Omental fat pad (tissue), 4 donors: Measurements from ENCODE around the gene ADGRG1. TPM values are rescaled to one million over a fixed set of nuclear protein-coding genes. Genes with fewer than 3 reads are reported as not detected.
A peak's percentile ranks its signal among the peaks of the same experiment; 100 is the strongest.

ENCODE experiments used
- ATAC-seq: fragments of 150-250 bp; one replicate; pipeline ENCODE4 v1.9.1; 2016; ENCODE audit warnings: mild to moderate bottlenecking, moderate library complexity; ENCODE audit not compliant: low FRiP score
- DNase-seq: peaks from one replicate; pipeline ENCODE4 v3.0.0-alpha.2; 2019; ENCODE audit warnings: low spot score
- CTCF ChIP-seq, 3 donors: fragments of 450-650 bp; IDR thresholded peaks; one replicate each; pipeline ENCODE4 v1.5.1; 2016 to 2017; ENCODE audit warnings: antibody characterized with exemption in 3 of 3, mild to moderate bottlenecking in 3 of 3, moderate library complexity in 2 of 3
- total RNA-seq, 4 donors: library from RNA; depleted of rRNA; stranded (reverse); fragments of >200 nt; gene quantifications; one replicate each; pipeline ENCODE4 v1.1.0, GENCODE V29; 2016

The ADGRG1 gene
- total RNA-seq, 4 donors from 2014 or later = 15.3 to 99.1 (median 70.5) TPM

GRCh38 chr16:57606147-57606846, 22.1 kb upstream of the ADGRG1 start:
- ATAC-seq (no peak), DNase-seq (no peak)
- no peak for TF ChIP-seq CTCF (IDR thresholded peaks at IDR 0.05)

DNA sequence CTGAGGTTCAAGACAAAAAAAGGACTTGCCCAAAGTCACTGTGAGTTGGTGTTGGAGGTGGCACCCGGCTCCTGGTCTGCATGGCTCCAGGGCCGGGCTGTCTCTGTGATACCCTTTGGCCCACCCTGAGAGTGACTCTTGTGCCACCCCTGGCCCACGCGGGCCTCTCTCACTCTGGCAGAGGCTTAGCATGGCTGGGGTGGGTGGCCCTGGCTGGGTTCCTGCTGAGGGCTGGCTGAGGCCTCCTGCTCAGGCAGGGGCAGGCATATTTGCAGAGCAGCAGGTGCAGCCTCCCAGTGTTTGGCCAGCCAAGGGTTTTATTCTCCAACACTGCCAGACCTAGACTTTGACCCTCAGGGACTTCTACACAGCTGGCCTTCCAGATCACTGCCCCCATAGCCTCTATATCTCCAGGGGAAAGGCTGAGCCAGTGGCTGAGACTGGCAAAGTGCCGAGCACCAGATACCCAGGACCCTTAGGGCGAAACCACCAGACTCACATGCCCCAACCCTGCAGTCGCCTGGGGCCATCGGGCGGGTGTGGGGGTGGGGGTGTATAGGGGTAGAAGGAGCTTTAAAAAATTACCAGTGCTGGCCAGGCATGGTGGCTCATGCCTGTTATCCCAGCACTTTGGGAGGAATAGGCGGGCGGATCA, 21.5 kb upstream of the ADGRG1 start:
- ATAC-seq = no peak
- no peak for TF ChIP-seq CTCF (IDR thresholded peaks at IDR 0.05)
- DNase-seq = no peak

DNA sequence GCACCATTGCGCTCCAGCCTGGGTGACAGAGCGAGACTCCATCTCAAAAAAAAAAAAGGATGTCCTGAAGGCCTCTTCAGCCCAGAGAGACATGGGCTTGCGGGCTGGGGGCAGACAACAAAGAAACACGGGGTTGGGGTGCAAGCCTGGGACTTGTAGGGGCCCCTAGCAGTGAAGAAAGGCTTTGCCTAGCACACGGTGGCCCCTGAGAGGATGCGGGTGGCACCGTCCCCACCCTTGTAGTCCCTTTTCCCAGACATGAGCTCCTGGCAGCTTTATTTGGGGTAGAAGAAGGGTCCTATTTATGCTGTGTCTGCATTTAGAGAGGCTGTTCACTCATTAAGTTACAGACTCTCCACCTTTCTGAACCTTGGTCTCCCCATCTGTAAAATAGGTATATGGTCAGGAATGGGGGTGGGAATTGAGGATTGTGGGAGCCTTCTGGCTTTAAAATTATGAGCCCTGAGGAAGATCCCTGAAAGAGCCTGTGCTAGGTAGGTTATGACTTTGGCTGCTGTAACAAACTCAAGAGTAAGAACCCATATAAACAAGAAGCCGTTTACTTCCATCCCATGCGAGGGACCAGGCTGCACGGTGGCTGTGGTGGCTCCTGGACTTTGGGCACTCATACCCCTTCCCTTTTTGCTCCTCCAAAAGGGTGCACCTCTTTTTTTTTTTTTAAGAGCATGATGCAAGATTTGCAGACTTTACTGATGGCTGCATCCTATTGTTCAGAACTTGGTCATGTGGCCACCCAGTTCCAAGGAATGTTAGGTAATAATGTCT, 20.6 kb upstream of the ADGRG1 start:
- DNase-seq (no peak), ATAC-seq (no peak)
- no peak for TF ChIP-seq CTCF (IDR thresholded peaks at IDR 0.05)

DNA sequence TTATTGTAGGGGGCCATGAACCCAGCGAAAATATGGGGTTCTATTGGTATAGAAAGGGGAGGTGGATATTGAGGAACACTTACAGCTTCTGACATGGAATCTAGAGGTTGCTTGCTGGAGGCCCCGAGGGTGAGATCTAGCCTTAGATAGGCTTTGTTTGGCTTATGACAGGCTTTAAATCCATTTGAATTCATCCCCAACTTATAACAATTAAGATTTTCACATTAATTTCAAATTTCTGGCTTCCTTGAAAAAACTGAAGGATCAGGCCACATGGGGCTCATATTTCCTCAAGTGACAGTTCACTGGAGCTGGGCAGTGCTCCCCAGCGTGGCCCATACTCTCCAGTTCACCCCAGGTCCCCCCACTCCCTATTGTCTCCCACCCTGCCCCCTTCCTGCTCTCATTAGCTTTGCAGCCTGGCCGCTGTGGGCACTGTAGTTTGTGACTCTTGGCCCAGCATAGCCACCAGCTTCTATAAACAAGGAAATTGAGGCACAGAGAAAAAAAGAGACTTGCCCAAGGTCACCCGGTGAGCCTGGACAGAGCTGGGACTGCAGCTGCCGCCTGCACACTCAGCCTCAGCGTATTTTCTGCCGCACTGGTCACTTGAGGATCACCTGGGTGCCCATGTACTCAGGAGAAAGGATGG, 19.8 kb upstream of the ADGRG1 start:
- TF ChIP-seq CTCF (IDR thresholded peaks at IDR 0.05) = no peak
- ATAC-seq = no peak
- no peak for DNase-seq

- DNase-seq (no peak), ATAC-seq (peak; percentile 45)
- TF ChIP-seq CTCF (IDR thresholded peaks at IDR 0.05) = no peak
These were observed 18.7 kb upstream of the ADGRG1 start for GRCh38 chr16:57609541-57610401.

- ATAC-seq = no peak
- no peak for DNase-seq
- no peak for TF ChIP-seq CTCF (IDR thresholded peaks at IDR 0.05)
These were observed 17.8 kb upstream of the ADGRG1 start for GRCh38 chr16:57610611-57611010.
